Measurements from ENCODE around the gene RNASE9. TPM values are rescaled to one million over a fixed set of nuclear protein-coding genes. Genes with fewer than 3 reads are reported as not detected.
"Not testable (repeated sequence)": the region's sequence is repeated elsewhere in the genome, so short reads cannot be mapped to it uniquely, and the experiment has no call there.

The RNASE9 gene
- total RNA-seq, 1 donor from 2014 or later: not detected

GRCh38 chr14:20522332-20522731 is 38.5 kb downstream of the RNASE9 start:
- DNase-seq (ENCODE audit: low read depth in 2 of 2): no peak

DNA sequence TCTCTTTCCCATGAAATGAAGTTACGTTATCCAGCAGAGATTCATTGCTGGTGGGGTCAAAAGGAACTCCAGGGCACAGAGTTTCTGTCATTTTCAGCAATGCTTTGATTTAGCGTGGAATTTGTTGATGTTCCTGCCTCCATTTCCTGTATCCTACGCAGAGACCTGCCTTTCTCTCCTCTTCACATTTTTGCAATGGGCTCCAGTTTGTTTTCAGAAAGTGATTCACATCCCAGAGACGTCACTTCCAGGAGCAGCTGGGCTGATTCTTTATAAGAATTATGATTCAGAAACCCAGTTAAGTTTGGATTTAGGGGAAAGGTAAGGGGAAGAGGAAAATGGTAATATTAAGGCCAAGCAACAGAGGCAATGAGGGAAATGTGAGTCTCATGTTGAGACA is 43.9 kb downstream of the RNASE9 start:
- DNase-seq (ENCODE audit: low read depth in 2 of 2): peak; percentile 91 to 93

GRCh38 chr14:20515846-20516245 is 45.0 kb downstream of the RNASE9 start:
- DNase-seq (ENCODE audit: low read depth in 2 of 2): no peak

DNA sequence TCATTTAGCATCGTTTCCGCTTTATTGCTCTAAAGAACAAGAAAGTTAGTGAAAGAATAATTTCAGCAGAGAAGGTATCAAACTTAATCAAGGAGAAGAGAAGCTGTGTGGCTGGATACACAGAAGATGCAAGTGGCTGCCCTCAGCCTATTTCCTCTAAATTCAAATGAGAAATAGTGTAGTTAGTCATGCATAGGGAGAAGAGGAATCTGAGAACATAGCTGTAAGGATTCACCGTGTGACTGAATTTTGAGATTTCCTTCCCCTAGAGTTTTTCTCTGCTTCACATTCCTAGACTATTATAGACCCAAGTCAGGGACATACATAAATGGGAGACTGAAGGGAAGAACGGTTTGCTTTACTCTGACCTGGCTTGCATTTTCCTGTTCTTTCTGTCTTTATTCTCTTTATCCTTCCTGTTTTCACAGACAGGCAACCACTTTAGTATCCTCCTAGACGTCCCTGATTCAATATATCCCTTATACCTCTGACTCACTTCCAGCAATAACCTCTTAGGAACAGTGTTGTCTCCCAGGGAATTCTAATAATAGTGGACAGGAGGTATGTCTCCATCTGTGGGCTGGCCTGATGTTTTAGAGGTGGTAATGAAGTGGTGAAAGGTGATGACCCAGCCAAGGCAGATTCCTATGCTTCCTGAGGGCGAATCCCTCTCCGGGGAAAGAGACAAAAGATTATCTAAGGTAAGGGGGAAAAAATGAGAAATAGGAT is 48.5 kb downstream of the RNASE9 start:
- DNase-seq (ENCODE audit: low read depth in 2 of 2): peak in 1 of 2 donors; percentile 63

DNA sequence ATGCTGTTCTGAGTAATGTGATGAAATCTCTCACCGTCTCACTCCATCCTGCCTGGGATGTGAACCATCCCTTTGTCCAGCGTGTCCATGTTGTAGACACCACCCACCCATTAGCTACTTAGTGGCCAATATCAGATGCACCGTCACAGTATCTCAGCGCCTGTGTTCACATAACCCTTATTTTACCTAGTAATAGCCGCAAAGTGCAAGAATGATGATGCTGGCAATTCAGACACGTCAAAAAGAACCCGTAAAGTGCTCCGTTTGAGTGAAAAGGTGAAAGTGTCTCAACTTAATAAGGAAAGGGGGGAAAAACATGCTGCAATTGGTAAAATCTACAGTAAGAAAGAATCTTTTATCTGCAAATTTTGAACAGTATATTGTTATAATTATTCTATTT is 52.5 kb downstream of the RNASE9 start:
- no peak for DNase-seq (ENCODE audit: low read depth in 2 of 2)

GRCh38 chr14:20507537-20507936 is 53.3 kb downstream of the RNASE9 start:
- not testable (repeated sequence) for DNase-seq (ENCODE audit: low read depth in 2 of 2)

DNA sequence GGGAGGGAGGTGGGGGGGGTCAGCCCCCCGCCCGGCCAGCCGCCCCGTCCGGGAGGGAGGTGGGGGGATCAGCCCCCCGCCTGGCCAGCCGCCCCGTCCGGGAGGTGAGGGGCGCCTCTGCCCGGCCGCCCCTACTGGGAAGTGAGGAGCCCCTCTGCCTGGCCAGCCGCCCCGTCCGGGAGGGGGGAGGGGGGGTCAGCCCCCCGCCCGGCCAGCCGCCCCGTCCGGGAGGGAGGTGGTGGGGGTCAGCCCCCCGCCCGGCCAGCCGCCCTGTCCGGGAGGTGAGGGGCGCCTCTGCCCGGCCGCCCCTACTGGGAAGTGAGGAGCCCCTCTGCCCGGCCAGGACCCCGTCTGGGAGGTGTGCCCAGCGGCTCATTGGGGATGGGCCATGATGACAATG is 54.1 kb downstream of the RNASE9 start:
- DNase-seq (ENCODE audit: low read depth in 2 of 2): not testable (repeated sequence)

DNA sequence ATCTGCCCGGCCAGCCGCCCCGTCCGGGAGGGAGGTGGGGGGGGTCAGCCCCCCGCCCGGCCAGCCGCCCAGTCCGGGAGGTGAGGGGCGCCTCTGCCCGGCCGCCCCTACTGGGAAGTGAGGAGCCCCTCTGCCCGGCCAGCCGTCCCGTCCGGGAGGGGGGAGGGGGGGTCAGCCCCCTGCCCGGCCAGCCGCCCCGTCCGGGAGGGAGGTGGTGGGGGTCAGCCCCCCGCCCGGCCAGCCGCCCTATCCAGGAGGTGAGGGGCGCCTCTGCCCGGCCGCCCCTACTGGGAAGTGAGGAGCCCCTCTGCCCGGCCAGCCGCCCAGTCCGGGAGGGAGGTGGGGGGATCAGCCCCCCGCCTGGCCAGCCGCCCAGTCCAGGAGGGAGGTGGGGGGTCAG is 54.6 kb downstream of the RNASE9 start:
- DNase-seq (ENCODE audit: low read depth in 2 of 2): not testable (repeated sequence)

Other genes starting within 250 kb of the RNASE9 start
- 30.6 and 30.9 TPM in 2 replicates for gene CCNB1IP1, start 227.8 kb downstream of the RNASE9 start, total RNA-seq
- 3.9 and 4.6 TPM in 2 replicates for gene PARP2, start 217.4 kb downstream of the RNASE9 start, total RNA-seq
- gene TEP1, start 147.5 kb downstream of the RNASE9 start, total RNA-seq: 21.4 and 30.4 TPM in 2 replicates
- gene KLHL33, start 124.9 kb downstream of the RNASE9 start, total RNA-seq: under 0.01 TPM in 2 replicates
- gene OSGEP, start 106.2 kb downstream of the RNASE9 start, total RNA-seq: 47.3 and 48.0 TPM in 2 replicates
- 61.1 and 73.4 TPM in 2 replicates for gene APEX1, start 105.8 kb downstream of the RNASE9 start, total RNA-seq
- 18.7 and 23.4 TPM in 2 replicates for gene PIP4P1, start 99.6 kb downstream of the RNASE9 start, total RNA-seq
- gene PNP, start 91.6 kb downstream of the RNASE9 start, total RNA-seq: 193 and 227 TPM in 2 replicates
- gene RNASE10, start 55.5 kb downstream of the RNASE9 start, total RNA-seq: not detected in 2 replicates
- gene RNASE11, start 27.0 kb upstream of the RNASE9 start, total RNA-seq: not detected in 2 replicates
- gene RNASE12, start 30.3 kb upstream of the RNASE9 start, total RNA-seq: not detected in 2 replicates
- gene OR6S1, start 80.6 kb upstream of the RNASE9 start, total RNA-seq: not detected in 2 replicates
- 10.5 and 12.4 TPM in 2 replicates for gene RNASE4, start 123.5 kb upstream of the RNASE9 start, total RNA-seq
- 5.2 and 7.2 TPM in 2 replicates for gene ANG, start 127.7 kb upstream of the RNASE9 start, total RNA-seq
- not detected in 2 replicates for gene EDDM3A, start 184.8 kb upstream of the RNASE9 start, total RNA-seq
- gene EDDM3B, start 207.4 kb upstream of the RNASE9 start, total RNA-seq: not detected in 2 replicates
- not detected in 2 replicates for gene RNASE6, start 220.2 kb upstream of the RNASE9 start, total RNA-seq
- gene RNASE1, start 241.8 kb upstream of the RNASE9 start, total RNA-seq: 4.6 and 14.6 TPM in 2 replicates

All from lung microvascular endothelial cell (primary cell).